ENCODE data around the gene KCTD16. TPM values are rescaled to one million over a fixed set of nuclear protein-coding genes. Genes with fewer than 3 reads are reported as not detected.

KCTD16 gene
- total RNA-seq, 6 experiments from 2014 or later, result 1.5 to 3.6 (median 3.0) TPM

- Mint-ChIP-seq H3K4me1 (ENCODE audit: low read depth) (no peaks in the 10 kb centered on the region; the same call in 1 of the 2 replicates), H3K9me3 (no peaks in the 10 kb centered on the region)
Measured at GRCh38 chr5:144227363-144227999, 56.8 kb downstream of the KCTD16 start.

GRCh38 chr5:144230806-144231205, 60.1 kb downstream of the KCTD16 start:
- H3K9me3 Mint-ChIP-seq, result no peaks in the 10 kb centered on the region
- no peak for DNase-seq
- TF ChIP-seq CTCF (IDR thresholded peaks at IDR 0.05), result no peak
- H3K36me3 Mint-ChIP-seq (ENCODE audit: low read depth), result no peaks in the 10 kb centered on the region
- H3K4me1 Mint-ChIP-seq (ENCODE audit: low read depth), result no peaks in the 10 kb centered on the region; the same call in 1 of the 2 replicates
- no peak overlapping the region for H3K4me3 Mint-ChIP-seq
- no peak overlapping the region for H3K27ac Mint-ChIP-seq
- no peaks in the 10 kb centered on the region for H3K27me3 Mint-ChIP-seq (ENCODE audit: insufficient read depth)

More at GRCh38 chr5:144227363-144227999, 56.8 kb downstream of the KCTD16 start:
- no peak for TF ChIP-seq CTCF (IDR thresholded peaks at IDR 0.05)
- Mint-ChIP-seq H3K27me3 (ENCODE audit: insufficient read depth) (no peaks in the 10 kb centered on the region), H3K36me3 (ENCODE audit: low read depth) (no peaks in the 10 kb centered on the region), H3K4me3 (no peak overlapping the region), H3K27ac (no peak overlapping the region)
- DNase-seq, result no peak

- H3K4me1 Mint-ChIP-seq (ENCODE audit: low read depth), result no peaks in the 10 kb centered on the region; the same call in 1 of the 2 replicates
- no peak for TF ChIP-seq CTCF (IDR thresholded peaks at IDR 0.05)
- H3K4me3 Mint-ChIP-seq, result no peak overlapping the region
- H3K9me3 Mint-ChIP-seq, result no peaks in the 10 kb centered on the region
- no peak overlapping the region for H3K27ac Mint-ChIP-seq
- no peaks in the 10 kb centered on the region for H3K36me3 Mint-ChIP-seq (ENCODE audit: low read depth)
- peaks cover 2% of the 10 kb centered on the region; the same call in 1 of the 2 replicates for H3K27me3 Mint-ChIP-seq (ENCODE audit: insufficient read depth)
- no peak for DNase-seq
Measured at GRCh38 chr5:144232285-144232684, 61.6 kb downstream of the KCTD16 start.

- Mint-ChIP-seq H3K36me3 (ENCODE audit: low read depth) (no peaks in the 10 kb centered on the region), H3K27me3 (ENCODE audit: insufficient read depth) (peaks cover 8% of the 10 kb centered on the region), H3K4me1 (ENCODE audit: low read depth) (peaks cover 13% of the 10 kb centered on the region), H3K9me3 (no peaks in the 10 kb centered on the region), H3K4me3 (no peak overlapping the region), H3K27ac (no peak overlapping the region)
- no peak for DNase-seq
- no peak for TF ChIP-seq CTCF (IDR thresholded peaks at IDR 0.05)
Measured at GRCh38 chr5:144236499-144236898, 65.8 kb downstream of the KCTD16 start.

GRCh38 chr5:144237851-144238250, 67.2 kb downstream of the KCTD16 start:
- Mint-ChIP-seq H3K27me3 (ENCODE audit: insufficient read depth) (peaks cover 8% of the 10 kb centered on the region), H3K9me3 (no peaks in the 10 kb centered on the region), H3K27ac (no peak overlapping the region), H3K4me3 (no peak overlapping the region), H3K36me3 (ENCODE audit: low read depth) (no peaks in the 10 kb centered on the region), H3K4me1 (ENCODE audit: low read depth) (peaks cover 13% of the 10 kb centered on the region)
- peak; percentile 22 for DNase-seq
- TF ChIP-seq CTCF (IDR thresholded peaks at IDR 0.05), result no peak
